IPS DF 19.7 (cell line): ENCODE measurements around the gene PSD2.

Experiments
- DNase-seq: peaks from one replicate; pipeline ENCODE4 v3.0.0-alpha.2; 2013; ENCODE audit warnings: low read depth, low spot score

PSD2 gene

GRCh38 chr5:139763280-139763929, 32.2 kb upstream of the PSD2 start:
- DNase-seq, result no peak

GRCh38 chr5:139763930-139764791, 31.4 kb upstream of the PSD2 start:
- DNase-seq, result no peak

GRCh38 chr5:139764886-139765408, 30.7 kb upstream of the PSD2 start:
- DNase-seq, result no peak

- no peak for DNase-seq
These were observed 30.0 kb upstream of the PSD2 start for GRCh38 chr5:139765409-139766217.

GRCh38 chr5:139767960-139768359, 27.6 kb upstream of the PSD2 start:
- DNase-seq, result no peak

- DNase-seq, result no peak
These were observed 26.7 kb upstream of the PSD2 start for GRCh38 chr5:139768807-139769465.

GRCh38 chr5:139769477-139769876, 26.1 kb upstream of the PSD2 start:
- DNase-seq, result no peak

- DNase-seq, result no peak
These were observed 24.9 kb upstream of the PSD2 start for GRCh38 chr5:139770722-139771121.

- DNase-seq, result no peak
These were observed 23.4 kb upstream of the PSD2 start for GRCh38 chr5:139772089-139772791.

GRCh38 chr5:139772927-139773690, 22.5 kb upstream of the PSD2 start:
- DNase-seq, result no peak

GRCh38 chr5:139774980-139775661, 20.5 kb upstream of the PSD2 start:
- DNase-seq, result no peak

GRCh38 chr5:139775872-139776271, 19.7 kb upstream of the PSD2 start:
- DNase-seq, result no peak

- DNase-seq, result no peak
These were observed 18.7 kb upstream of the PSD2 start for GRCh38 chr5:139776861-139777260.

GRCh38 chr5:139783436-139783965, 12.1 kb upstream of the PSD2 start:
- no peak for DNase-seq

- no peak for DNase-seq
These were observed 11.1 kb upstream of the PSD2 start for GRCh38 chr5:139784488-139784887.

- DNase-seq, result no peak
These were observed 8.4 kb upstream of the PSD2 start for GRCh38 chr5:139787257-139787567.

- no peak for DNase-seq
These were observed 7.9 kb upstream of the PSD2 start for GRCh38 chr5:139787568-139788293.

GRCh38 chr5:139788294-139788910, 7.2 kb upstream of the PSD2 start:
- no peak for DNase-seq
